ENCODE data around the gene NEK4.

DNA sequence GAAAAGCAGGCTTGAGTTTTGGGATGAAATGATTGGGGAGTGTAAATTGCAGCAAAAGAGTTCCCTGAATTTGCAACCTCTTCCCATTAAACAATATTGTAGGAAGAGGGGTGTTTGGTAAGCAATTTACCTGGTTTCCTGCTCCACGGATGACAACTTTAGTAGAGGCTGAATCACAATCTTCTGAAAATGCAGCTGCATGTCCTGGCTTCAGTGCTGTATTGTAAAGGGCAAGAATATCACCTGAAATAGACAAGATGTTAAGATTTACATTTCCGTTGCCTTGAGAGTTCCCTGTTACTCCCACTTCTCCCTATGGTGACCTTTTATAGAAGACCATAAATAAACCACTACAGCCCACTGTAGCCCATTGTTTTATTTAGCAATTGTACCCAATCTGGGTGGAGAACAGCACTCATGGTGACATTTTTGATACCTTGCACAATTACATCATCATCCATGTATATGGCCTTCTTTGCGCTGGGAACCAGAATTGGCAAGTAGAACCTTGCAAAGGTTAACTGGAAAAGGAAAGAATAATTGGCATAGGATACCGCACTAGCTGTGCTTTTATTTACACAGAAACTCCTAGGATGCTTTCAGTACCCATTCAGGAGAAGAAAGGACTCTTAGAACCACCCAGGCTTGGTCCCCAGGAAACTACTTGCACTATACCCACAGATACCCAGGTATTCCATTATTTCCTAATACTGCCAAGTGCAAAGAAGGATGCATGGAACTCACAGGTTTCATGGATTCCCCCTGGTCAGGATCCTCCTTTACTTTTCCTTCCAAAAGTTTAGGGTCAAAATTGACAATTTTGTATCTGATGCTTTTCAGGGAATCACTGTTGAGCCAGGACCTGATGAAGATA is 74.7 kb downstream of the NEK4 start:
- TF ChIP-seq RAD21 (IDR thresholded peaks at IDR 0.05; ENCODE audit: low read depth), result no peak
- TF ChIP-seq, protein P1, sequence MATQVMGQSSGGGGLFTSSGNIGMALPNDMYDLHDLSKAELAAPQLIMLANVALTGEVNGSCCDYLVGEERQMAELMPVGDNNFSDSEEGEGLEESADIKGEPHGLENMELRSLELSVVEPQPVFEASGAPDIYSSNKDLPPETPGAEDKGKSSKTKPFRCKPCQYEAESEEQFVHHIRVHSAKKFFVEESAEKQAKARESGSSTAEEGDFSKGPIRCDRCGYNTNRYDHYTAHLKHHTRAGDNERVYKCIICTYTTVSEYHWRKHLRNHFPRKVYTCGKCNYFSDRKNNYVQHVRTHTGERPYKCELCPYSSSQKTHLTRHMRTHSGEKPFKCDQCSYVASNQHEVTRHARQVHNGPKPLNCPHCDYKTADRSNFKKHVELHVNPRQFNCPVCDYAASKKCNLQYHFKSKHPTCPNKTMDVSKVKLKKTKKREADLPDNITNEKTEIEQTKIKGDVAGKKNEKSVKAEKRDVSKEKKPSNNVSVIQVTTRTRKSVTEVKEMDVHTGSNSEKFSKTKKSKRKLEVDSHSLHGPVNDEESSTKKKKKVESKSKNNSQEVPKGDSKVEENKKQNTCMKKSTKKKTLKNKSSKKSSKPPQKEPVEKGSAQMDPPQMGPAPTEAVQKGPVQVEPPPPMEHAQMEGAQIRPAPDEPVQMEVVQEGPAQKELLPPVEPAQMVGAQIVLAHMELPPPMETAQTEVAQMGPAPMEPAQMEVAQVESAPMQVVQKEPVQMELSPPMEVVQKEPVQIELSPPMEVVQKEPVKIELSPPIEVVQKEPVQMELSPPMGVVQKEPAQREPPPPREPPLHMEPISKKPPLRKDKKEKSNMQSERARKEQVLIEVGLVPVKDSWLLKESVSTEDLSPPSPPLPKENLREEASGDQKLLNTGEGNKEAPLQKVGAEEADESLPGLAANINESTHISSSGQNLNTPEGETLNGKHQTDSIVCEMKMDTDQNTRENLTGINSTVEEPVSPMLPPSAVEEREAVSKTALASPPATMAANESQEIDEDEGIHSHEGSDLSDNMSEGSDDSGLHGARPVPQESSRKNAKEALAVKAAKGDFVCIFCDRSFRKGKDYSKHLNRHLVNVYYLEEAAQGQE (IDR thresholded peaks at IDR 0.05; ENCODE audit: low read depth), result no peak

Data from Ishikawa (cell line).